PC-9 (cell line): ENCODE measurements around the gene BOD1L2. TPM values are rescaled to one million over a fixed set of nuclear protein-coding genes. Genes with fewer than 3 reads are reported as not detected.

Source experiments
- BruUV-seq: library from RNA; stranded (reverse); fragments of 400-500 nt; replicated peaks from 2 replicates; lab custom pipeline; 2021; lab: Mats Ljungman, UMichigan
- CTCF ChIA-PET: fragments of 300-600 bp; sonication (Branson Sonifier 250); formaldehyde crosslinking; loops from one replicate; lab custom pipeline; 2022; ENCODE audit warnings: antibody characterized with exemption; lab: Charles Lee
- POLR2A ChIA-PET: fragments of 300-600 bp; sonication (Branson Sonifier 250); formaldehyde crosslinking; loops from one replicate; lab custom pipeline; 2022; ENCODE audit warnings: antibody characterized with exemption; ENCODE audit not compliant: unreplicated experiment; lab: Charles Lee
- DNase-seq, 2 experiments: peaks; one replicate each; pipeline versions ENCODE4 v3.0.0 to v3.0.0-alpha.2; 2015 to 2022; ENCODE audit warnings: mixed read lengths in 1 of 2
- H2AFZ ChIP-seq: fragments of 200-600 bp; sonication (generic); 2 replicates; pipeline ENCODE4 v1.8.1; 2017; ENCODE audit warnings: antibody characterized with exemption
- H3F3A ChIP-seq: fragments of 200-600 bp; sonication (generic); 2 replicates; pipeline ENCODE4 v1.8.1; 2017; ENCODE audit warnings: antibody characterized with exemption, mild to moderate bottlenecking, low read depth; ENCODE audit not compliant: insufficient read depth
- H3K27ac ChIP-seq: fragments of 200-600 bp; sonication (generic); 2 replicates; pipeline ENCODE4 v1.6.1; 2016; ENCODE audit warnings: mixed run types
- H3K27me3 ChIP-seq: fragments of 200-600 bp; sonication (generic); 2 replicates; pipeline ENCODE4 v1.6.1; 2016; ENCODE audit warnings: low read depth, mixed run types; ENCODE audit not compliant: insufficient read depth
- H3K36me3 ChIP-seq: fragments of 200-600 bp; sonication (generic); 2 replicates; pipeline ENCODE4 v1.6.1; 2016; ENCODE audit warnings: low read depth, mixed run types
- H3K4me1 ChIP-seq: fragments of 200-600 bp; sonication (generic); replicated peaks from 2 replicates; pipeline ENCODE4 v1.6.1; 2016; ENCODE audit warnings: mixed run types; ENCODE audit not compliant: insufficient read depth
- H3K4me2 ChIP-seq: fragments of 200-600 bp; sonication (generic); 2 replicates; pipeline ENCODE4 v1.6.1; 2017; ENCODE audit warnings: mixed run types
- H3K4me3 ChIP-seq: fragments of 200-600 bp; sonication (generic); 2 replicates; pipeline ENCODE4 v1.6.1; 2016; ENCODE audit warnings: mixed run types
- H3K79me2 ChIP-seq: fragments of 200-600 bp; sonication (generic); 2 replicates; pipeline ENCODE4 v1.6.1; 2017; ENCODE audit warnings: low read depth, mixed run types
- H3K9me2 ChIP-seq: fragments of 200-600 bp; sonication (generic); 2 replicates; pipeline ENCODE4 v1.8.1; 2017; ENCODE audit warnings: mild to moderate bottlenecking; ENCODE audit not compliant: insufficient read depth
- H3K9me3 ChIP-seq: fragments of 200-600 bp; sonication (generic); 2 replicates; pipeline ENCODE4 v1.8.1; 2016; ENCODE audit warnings: low read depth; ENCODE audit not compliant: insufficient read depth
- H4K20me1 ChIP-seq: fragments of 200-600 bp; sonication (generic); 2 replicates; pipeline ENCODE4 v1.8.1; 2017; ENCODE audit not compliant: insufficient read depth
- CTCF ChIP-seq: fragments of 200-600 bp; sonication (generic); conservative IDR thresholded peaks from 2 replicates; pipeline ENCODE4 v1.6.1; 2017; ENCODE audit warnings: mixed run types, antibody characterized with exemption, mild to moderate bottlenecking, moderate library complexity
- EZH2 ChIP-seq: fragments of 200-600 bp; sonication (generic); IDR thresholded peaks from 2 replicates; pipeline ENCODE4 v1.8.0; 2017; ENCODE audit warnings: antibody characterized with exemption, low read depth
- intact Hi-C: fragments of 100-400 bp; cut with micrococcal nuclease; formaldehyde crosslinking; loops from one replicate; pipeline ENCODE4 v1.10.0; 2022; ENCODE audit not compliant: unreplicated experiment
- total RNA-seq: library from RNA; stranded (reverse); gene quantifications from 2 replicates; pipeline ENCODE4 v1.2.3, GENCODE V29; 2021

Gene BOD1L2
- total RNA-seq, 1 experiment from 2014 or later = not detected

- Histone ChIP-seq H3K27me3 (no peaks in the 10 kb centered on the region), H3K4me3 (no peak overlapping the region), H3K4me2 (no peak overlapping the region), H2AFZ (no peak overlapping the region), H3K9me3 (no peaks in the 10 kb centered on the region), H3F3A (no peaks in the 10 kb centered on the region), H4K20me1 (no peaks in the 10 kb centered on the region), H3K9me2 (no peaks in the 10 kb centered on the region), H3K4me1 (no peaks in the 10 kb centered on the region), H3K27ac (no peak overlapping the region), H3K79me2 (no peaks in the 10 kb centered on the region), H3K36me3 (no peaks in the 10 kb centered on the region)
- intact Hi-C loops = no loop called here
- DNase-seq = no peak
- POLR2A ChIA-PET = no interaction called here
- CTCF ChIA-PET = no interaction called here
- no peak for TF ChIP-seq EZH2
- no peak for TF ChIP-seq CTCF
- no TSS peak for BruUV-seq
Observed at GRCh38 chr18:57150828-57151227, 3.9 kb downstream of the BOD1L2 start.

- Histone ChIP-seq H3K36me3 (no peaks in the 10 kb centered on the region), H3K9me2 (no peaks in the 10 kb centered on the region), H3K79me2 (no peaks in the 10 kb centered on the region), H3F3A (no peaks in the 10 kb centered on the region), H3K27me3 (no peaks in the 10 kb centered on the region), H2AFZ (no peak overlapping the region), H3K4me1 (no peaks in the 10 kb centered on the region), H4K20me1 (no peaks in the 10 kb centered on the region), H3K27ac (no peak overlapping the region), H3K9me3 (no peaks in the 10 kb centered on the region), H3K4me2 (no peak overlapping the region), H3K4me3 (no peak overlapping the region)
- DNase-seq = no peak
- no TSS peak for BruUV-seq
- intact Hi-C loops = no loop called here
- ChIA-PET CTCF (no interaction called here), POLR2A (no interaction called here)
- TF ChIP-seq EZH2 (no peak), CTCF (no peak)
Observed at GRCh38 chr18:57154191-57154830, 7.4 kb downstream of the BOD1L2 start.

- Histone ChIP-seq H2AFZ (no peak overlapping the region), H3K36me3 (no peaks in the 10 kb centered on the region), H3K9me3 (no peaks in the 10 kb centered on the region; the same call in 1 of the 2 replicates), H3F3A (no peaks in the 10 kb centered on the region), H3K79me2 (no peaks in the 10 kb centered on the region), H3K4me2 (no peak overlapping the region), H3K27me3 (no peaks in the 10 kb centered on the region), H3K27ac (no peak overlapping the region), H3K4me1 (peaks cover 10% of the 10 kb centered on the region), H4K20me1 (no peaks in the 10 kb centered on the region), H3K4me3 (no peak overlapping the region), H3K9me2 (no peaks in the 10 kb centered on the region)
- CTCF ChIA-PET = no interaction called here
- BruUV-seq = no TSS peak
- DNase-seq = no peak
- intact Hi-C loops = no loop called here
- TF ChIP-seq CTCF (no peak), EZH2 (no peak)
- POLR2A ChIA-PET = no interaction called here
Observed at GRCh38 chr18:57164401-57164800, 17.5 kb downstream of the BOD1L2 start.
